Activated T-helper 17 cell treated with anti-CD3 and anti-CD28 coated beads, Interleukin-2, amount 50 U/mL, for 72 hours (primary cell): ENCODE data around the gene RHBDL2. TPM values are rescaled to one million over a fixed set of nuclear protein-coding genes. Genes with fewer than 3 reads are reported as not detected.
A peak's percentile ranks its signal among the peaks of the same experiment; 100 is the strongest.
"Not testable (repeated sequence)": the region's sequence is repeated elsewhere in the genome, so short reads cannot be mapped to it uniquely, and the experiment has no call there.

Source experiments
- ATAC-seq: fragments of 150-1000 bp; cut with Tn5 transposase; replicated peaks from 2 replicates; pipeline ENCODE4 v1.10.0; 2021; ENCODE audit warnings: mild to moderate bottlenecking, moderate library complexity
- H3K27ac Mint-ChIP-seq: one replicate; pipeline ENCODE4 v1.8.0; 2022; ENCODE audit warnings: mixed read lengths
- H3K27me3 Mint-ChIP-seq: one replicate; pipeline ENCODE4 v1.8.0; 2022; ENCODE audit warnings: mixed read lengths
- H3K36me3 Mint-ChIP-seq: one replicate; pipeline ENCODE4 v1.8.0; 2022; ENCODE audit warnings: low read depth, mild to moderate bottlenecking, mixed read lengths
- H3K4me1 Mint-ChIP-seq: one replicate; pipeline ENCODE4 v1.8.0; 2022; ENCODE audit warnings: mixed read lengths
- H3K4me3 Mint-ChIP-seq: one replicate; pipeline ENCODE4 v1.8.0; 2022; ENCODE audit warnings: mild to moderate bottlenecking, mixed read lengths
- H3K9me3 Mint-ChIP-seq: one replicate; pipeline ENCODE4 v1.8.0; 2022; ENCODE audit warnings: mixed read lengths
- total RNA-seq, 2 donors: library from RNA; stranded (reverse); gene quantifications; one replicate each; pipeline ENCODE4 v1.2.3, GENCODE V29; 2022

Gene RHBDL2
- total RNA-seq, 2 donors from 2014 or later = not detected

GRCh38 chr1:38917337-38917736 is 24.3 kb downstream of the RHBDL2 start:
- H3K4me3 Mint-ChIP-seq = no peak overlapping the region
- ATAC-seq = no peak
- no peak overlapping the region for H3K27ac Mint-ChIP-seq
- no peaks in the 10 kb centered on the region for H3K27me3 Mint-ChIP-seq
- no peaks in the 10 kb centered on the region for H3K36me3 Mint-ChIP-seq
- H3K4me1 Mint-ChIP-seq = peaks cover 5% of the 10 kb centered on the region
- no peaks in the 10 kb centered on the region for H3K9me3 Mint-ChIP-seq

DNA sequence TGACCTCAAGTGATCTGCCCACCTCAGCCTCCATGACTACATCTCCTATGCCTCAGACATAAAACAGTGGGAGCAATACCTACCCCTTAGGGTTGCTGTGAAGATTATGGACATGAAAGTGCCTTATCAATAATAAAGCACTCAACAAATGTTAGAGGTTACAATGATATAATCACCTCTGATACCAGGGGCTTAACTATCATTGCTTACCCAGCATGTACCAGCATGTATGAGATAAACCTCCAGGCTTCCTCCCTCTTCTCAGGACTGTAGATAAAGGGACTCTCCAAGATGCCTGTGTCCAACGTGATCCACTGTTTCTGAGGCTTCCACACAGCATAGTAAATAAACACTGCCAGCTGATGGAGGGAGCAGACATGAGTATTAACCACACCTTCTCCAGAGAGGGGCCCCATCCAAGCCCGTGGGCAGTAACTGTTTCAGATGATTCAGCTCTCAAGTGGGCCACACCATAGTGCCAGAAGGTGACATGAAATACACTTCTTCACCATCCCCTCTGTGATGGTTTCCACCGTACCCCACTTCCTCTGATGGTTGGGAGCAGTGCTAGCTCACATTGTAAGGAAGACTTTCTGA is 26.2 kb downstream of the RHBDL2 start:
- H3K27ac Mint-ChIP-seq = peak overlapping the region; percentile 52
- no peaks in the 10 kb centered on the region for H3K36me3 Mint-ChIP-seq
- peak; percentile 83 for ATAC-seq

DNA sequence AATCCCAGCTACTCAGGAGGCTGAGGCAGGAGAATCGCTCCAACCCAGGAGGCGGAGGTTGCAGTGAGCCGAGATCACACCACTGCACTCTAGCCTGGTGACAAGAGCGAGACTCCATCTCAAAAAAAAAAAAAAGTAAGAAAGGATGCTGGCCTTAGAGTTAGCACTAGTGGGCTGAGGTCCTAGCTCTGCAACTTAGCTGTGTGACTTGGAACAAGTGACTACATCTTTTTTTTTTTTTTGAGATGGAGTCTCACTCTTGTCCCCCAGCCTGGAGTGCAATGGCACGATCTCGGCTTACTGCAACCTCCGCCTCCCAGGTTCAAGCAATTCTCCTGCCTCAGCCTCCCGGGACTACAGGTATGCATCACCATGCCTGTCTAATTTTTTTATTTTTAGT is 26.7 kb downstream of the RHBDL2 start:
- not testable (repeated sequence) for H3K4me3 Mint-ChIP-seq, H3K9me3 Mint-ChIP-seq, ATAC-seq, H3K4me1 Mint-ChIP-seq, H3K27me3 Mint-ChIP-seq, H3K36me3 Mint-ChIP-seq
- H3K27ac Mint-ChIP-seq = peak overlapping the region; percentile 52

More for the DNA sequence above, 26.2 kb downstream of the RHBDL2 start:
- no peak overlapping the region for H3K4me3 Mint-ChIP-seq
- H3K27me3 Mint-ChIP-seq = no peaks in the 10 kb centered on the region
- H3K4me1 Mint-ChIP-seq = peaks cover 5% of the 10 kb centered on the region
- H3K9me3 Mint-ChIP-seq = no peaks in the 10 kb centered on the region

DNA sequence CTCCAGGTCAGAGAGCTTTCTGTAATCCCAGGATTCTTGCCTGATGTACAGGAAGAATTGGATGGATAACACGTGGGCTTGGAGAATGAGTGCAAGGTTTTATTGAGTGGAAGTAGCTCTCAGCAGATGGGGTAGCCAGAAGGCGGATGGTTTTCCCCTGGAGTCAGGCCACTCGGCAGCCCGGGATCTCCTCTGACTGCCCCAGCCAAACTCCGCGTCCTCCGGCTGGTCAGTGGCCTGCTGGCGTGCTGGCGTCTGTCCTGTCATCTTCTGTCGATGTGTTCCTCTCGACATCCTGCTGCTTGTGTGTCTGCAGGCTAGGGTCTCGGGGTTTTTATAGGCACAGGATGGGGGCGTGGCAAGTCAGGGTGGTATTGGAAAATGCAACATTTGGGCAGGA is 32.8 kb downstream of the RHBDL2 start:
- Mint-ChIP-seq H3K27me3 (no peaks in the 10 kb centered on the region), H3K36me3 (no peaks in the 10 kb centered on the region), H3K9me3 (peaks cover 3% of the 10 kb centered on the region), H3K4me1 (no peaks in the 10 kb centered on the region), H3K27ac (no peak overlapping the region), H3K4me3 (no peak overlapping the region)
- ATAC-seq = no peak

DNA sequence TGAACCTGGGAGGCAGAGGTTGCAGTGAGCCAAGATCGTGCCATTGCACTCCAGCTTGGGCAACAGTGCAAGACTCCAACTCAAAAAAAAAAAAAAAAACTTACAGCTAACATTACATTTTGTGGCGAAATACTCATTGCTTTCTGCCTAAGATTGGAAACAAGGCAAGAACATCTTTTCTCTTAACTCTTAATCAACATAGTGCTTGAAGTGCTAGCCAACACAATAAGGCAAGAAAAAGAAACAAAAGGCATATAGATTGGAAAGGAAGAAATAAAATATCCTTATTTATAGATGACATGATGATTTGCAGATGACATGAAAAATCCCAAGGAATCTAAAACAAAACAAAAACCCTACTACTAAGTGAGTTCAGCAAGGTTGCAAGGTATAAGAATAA is 35.6 kb downstream of the RHBDL2 start:
- no peaks in the 10 kb centered on the region for H3K36me3 Mint-ChIP-seq
- H3K4me3 Mint-ChIP-seq = no peak overlapping the region
- H3K27ac Mint-ChIP-seq = no peak overlapping the region
- H3K9me3 Mint-ChIP-seq = peaks cover 3% of the 10 kb centered on the region
- H3K27me3 Mint-ChIP-seq = no peaks in the 10 kb centered on the region
- ATAC-seq = no peak
- H3K4me1 Mint-ChIP-seq = no peaks in the 10 kb centered on the region

DNA sequence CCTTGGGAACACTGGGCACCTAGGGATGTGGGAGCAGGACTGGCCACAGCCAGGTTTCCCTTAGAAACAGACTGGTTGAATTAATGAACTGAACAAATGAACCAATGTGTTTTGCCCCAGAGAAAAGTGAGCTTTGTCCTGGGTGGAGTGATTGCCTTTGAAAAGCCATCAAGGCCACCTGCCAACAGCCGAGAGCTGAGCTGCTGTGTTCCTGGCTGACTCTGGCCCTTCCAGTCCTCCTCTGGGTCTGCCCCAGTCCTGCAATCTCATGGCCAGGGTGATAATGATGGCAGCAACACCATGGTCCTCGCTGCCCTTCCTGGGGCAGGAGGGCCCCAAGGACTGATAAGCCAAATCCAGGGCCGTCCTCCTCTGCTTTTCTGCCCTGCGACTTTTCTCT is 42.1 kb downstream of the RHBDL2 start:
- Mint-ChIP-seq H3K27me3 (no peaks in the 10 kb centered on the region), H3K27ac (no peak overlapping the region), H3K36me3 (no peaks in the 10 kb centered on the region), H3K4me1 (no peaks in the 10 kb centered on the region), H3K9me3 (no peaks in the 10 kb centered on the region), H3K4me3 (no peak overlapping the region)
- no peak for ATAC-seq

DNA sequence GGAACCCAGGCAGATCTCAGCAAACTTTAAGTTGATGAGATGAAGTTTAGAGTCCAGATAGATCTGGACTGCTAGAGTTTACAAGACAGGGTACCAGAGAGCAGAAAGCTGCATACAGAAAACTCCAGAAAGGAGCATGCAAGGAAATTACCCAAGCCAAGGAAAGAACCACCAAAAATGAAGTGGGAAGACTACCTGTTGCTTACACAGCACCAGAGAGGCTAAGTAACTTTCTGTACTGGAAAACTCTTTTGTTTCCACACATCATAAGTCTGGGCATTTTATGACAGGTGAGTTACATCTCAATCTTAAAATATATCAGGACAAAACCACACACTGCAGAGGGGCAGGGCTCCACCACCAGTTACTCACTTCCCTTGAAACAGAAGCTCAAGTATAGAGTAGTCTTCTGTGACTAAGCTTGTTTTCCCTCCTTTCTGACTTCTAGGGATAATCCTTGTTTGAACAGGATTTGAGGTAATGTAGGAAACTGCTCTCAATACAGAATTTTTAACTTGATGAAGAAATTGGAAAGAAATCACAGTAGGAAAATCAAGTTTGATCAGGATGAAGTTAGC is 42.9 kb downstream of the RHBDL2 start:
- Mint-ChIP-seq H3K9me3 (no peaks in the 10 kb centered on the region), H3K36me3 (no peaks in the 10 kb centered on the region), H3K4me1 (no peaks in the 10 kb centered on the region), H3K27me3 (no peaks in the 10 kb centered on the region), H3K4me3 (no peak overlapping the region), H3K27ac (no peak overlapping the region)
- ATAC-seq = no peak

DNA sequence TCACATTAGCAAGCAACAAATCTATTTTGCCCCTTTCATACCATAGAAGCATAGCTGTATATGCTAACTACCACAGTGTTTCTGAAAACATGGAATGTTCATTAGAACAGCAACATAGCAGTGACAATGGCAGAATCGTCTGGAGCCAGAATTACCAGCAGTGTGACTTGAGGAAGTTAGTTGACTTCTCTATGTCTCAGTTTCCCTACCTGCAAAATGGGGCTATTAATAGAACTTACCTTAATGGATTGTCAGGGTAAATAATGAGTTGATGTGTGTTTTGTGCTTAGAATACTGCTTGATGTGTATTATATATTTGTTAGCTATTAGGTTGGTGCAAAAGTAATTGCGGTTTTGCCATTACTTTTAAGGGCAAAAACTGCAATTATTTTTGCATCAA is 45.5 kb downstream of the RHBDL2 start:
- H3K4me1 Mint-ChIP-seq = no peaks in the 10 kb centered on the region
- no peaks in the 10 kb centered on the region for H3K9me3 Mint-ChIP-seq
- H3K27ac Mint-ChIP-seq = no peak overlapping the region
- H3K27me3 Mint-ChIP-seq = no peaks in the 10 kb centered on the region
- no peak for ATAC-seq
- H3K36me3 Mint-ChIP-seq = no peaks in the 10 kb centered on the region
- no peak overlapping the region for H3K4me3 Mint-ChIP-seq

DNA sequence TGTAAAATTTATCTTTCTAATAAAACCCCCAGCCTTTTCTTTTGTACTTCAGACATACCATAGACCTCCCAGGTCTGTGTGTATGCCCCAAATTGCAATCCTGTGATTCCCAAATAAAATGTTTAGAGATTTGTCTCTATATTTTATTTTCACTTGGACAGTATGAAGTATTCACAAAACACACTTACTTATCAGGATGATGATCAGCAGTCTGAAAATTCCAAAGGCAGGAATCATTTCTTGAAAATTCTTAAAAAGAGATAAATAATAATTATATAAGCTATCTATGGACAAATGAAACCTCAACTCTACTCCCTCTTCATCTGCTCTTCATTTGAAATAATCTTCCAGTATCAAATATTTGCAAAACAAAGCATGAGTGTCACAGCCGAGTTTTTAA is 48.7 kb downstream of the RHBDL2 start:
- no peaks in the 10 kb centered on the region for H3K9me3 Mint-ChIP-seq
- H3K27me3 Mint-ChIP-seq = no peaks in the 10 kb centered on the region
- ATAC-seq = no peak
- no peak overlapping the region for H3K27ac Mint-ChIP-seq
- no peak overlapping the region for H3K4me3 Mint-ChIP-seq
- H3K36me3 Mint-ChIP-seq = no peaks in the 10 kb centered on the region
- no peaks in the 10 kb centered on the region for H3K4me1 Mint-ChIP-seq

DNA sequence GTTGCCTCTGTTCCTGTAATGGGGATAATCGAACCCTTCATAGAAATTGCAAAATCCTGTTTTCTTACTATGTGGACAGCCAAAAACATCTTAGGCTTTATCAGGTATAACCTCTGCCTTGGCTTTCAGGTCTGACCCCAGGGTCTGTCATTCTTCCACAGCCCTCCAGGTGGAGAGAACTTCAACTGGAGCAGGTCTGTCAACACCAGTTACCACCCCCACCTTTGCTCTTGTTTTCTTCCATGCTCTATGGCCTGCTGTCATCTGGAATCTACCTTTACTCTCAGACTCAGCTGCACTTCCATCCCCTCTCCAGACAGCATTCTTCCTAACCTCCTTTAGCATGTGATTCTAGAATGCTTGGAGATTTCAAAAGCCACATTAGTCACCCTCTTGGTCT is 49.9 kb downstream of the RHBDL2 start:
- H3K27ac Mint-ChIP-seq = no peak overlapping the region
- H3K4me3 Mint-ChIP-seq = no peak overlapping the region
- no peak for ATAC-seq
- H3K27me3 Mint-ChIP-seq = no peaks in the 10 kb centered on the region
- H3K9me3 Mint-ChIP-seq = no peaks in the 10 kb centered on the region
- no peaks in the 10 kb centered on the region for H3K4me1 Mint-ChIP-seq
- H3K36me3 Mint-ChIP-seq = no peaks in the 10 kb centered on the region

DNA sequence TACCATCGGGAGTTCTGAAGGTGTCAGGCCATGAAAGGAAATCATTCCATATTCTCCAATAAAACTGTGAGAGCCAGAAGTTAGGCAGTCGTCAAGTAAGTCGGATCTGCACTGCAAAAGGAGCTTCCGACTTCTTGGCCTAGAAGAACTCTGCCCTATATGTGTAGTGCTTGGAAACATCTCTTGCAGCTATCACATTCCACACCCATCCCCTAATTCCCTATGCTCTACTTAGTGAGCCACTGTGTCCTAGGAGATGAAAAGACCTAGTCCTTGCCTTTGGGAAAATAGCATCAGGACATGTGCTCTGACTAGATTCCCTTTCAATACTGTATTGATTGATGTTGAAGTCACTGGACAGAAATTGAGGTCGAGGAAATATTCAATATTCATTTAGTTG is 52.0 kb downstream of the RHBDL2 start:
- Mint-ChIP-seq H3K27ac (no peak overlapping the region), H3K27me3 (no peaks in the 10 kb centered on the region), H3K4me3 (no peak overlapping the region), H3K36me3 (no peaks in the 10 kb centered on the region), H3K4me1 (no peaks in the 10 kb centered on the region), H3K9me3 (no peaks in the 10 kb centered on the region)
- no peak for ATAC-seq

DNA sequence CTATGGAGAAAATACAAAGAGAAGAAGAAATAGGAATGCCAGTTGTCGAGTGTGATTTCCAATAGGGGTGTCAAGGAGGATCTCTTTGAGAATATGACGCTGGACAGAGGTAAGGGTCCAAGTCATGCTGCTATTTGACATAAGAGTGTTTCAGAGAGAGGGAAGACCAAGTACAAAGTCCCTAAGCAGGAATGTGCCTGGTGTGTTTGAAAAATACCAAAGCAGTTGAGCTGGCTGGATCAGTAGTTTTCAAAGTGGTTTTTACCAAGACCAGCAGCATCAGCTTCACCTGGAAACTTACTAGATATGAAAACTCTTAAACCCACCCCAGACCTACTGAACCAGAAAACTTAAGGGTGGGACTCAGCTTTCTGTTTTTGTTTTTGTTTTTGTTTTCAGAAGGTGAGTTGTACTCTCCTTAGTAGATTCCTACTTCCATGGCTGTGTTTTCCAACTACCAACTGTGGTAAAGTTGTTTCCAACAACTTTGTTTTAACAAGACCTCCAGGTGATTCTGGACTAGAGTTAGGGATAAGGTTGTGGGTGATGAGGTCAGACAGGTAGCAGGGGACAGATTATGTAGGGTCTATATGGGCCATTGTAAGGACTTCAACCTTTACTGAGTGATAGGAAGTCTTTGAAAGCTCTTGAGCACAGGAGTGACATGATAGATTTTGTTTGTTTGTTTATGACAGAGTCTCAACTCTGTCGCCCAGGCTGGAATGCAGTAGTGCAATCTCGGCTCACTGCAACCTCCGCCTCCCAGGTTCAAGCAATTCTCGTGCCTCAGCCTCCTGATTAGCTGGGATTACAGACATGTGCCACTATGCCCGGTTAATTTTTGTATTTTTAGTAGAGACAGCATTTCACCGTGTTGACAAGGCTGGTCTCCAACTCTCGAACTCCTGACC is 53.0 kb downstream of the RHBDL2 start:
- Mint-ChIP-seq H3K9me3 (no peaks in the 10 kb centered on the region), H3K4me3 (no peak overlapping the region)

DNA sequence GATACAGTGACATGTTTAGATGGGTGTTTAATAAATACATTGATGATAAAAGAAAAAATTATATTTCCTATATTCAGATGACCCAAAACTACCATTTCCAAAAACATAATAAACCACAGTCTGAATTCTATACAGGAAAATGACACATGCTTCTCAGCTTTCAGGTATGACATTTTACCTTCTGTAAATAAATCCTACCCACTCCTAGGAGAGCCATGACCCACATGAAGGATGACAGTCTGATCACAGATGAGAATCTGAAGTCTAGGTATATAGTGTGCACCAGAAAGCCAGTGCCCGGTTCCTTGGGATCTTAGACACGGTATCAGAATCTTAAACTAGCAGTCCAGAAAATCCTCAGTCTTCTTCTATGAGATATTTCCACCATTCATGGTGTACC is 56.5 kb downstream of the RHBDL2 start:
- H3K36me3 Mint-ChIP-seq = no peaks in the 10 kb centered on the region
- no peak overlapping the region for H3K4me3 Mint-ChIP-seq
- H3K4me1 Mint-ChIP-seq = no peaks in the 10 kb centered on the region
- ATAC-seq = no peak
- H3K27me3 Mint-ChIP-seq = no peaks in the 10 kb centered on the region
- no peak overlapping the region for H3K27ac Mint-ChIP-seq
- no peaks in the 10 kb centered on the region for H3K9me3 Mint-ChIP-seq

More for the DNA sequence above, 53.0 kb downstream of the RHBDL2 start:
- Mint-ChIP-seq H3K27ac (no peak overlapping the region), H3K27me3 (no peaks in the 10 kb centered on the region), H3K36me3 (no peaks in the 10 kb centered on the region), H3K4me1 (no peaks in the 10 kb centered on the region)
- ATAC-seq = no peak

DNA sequence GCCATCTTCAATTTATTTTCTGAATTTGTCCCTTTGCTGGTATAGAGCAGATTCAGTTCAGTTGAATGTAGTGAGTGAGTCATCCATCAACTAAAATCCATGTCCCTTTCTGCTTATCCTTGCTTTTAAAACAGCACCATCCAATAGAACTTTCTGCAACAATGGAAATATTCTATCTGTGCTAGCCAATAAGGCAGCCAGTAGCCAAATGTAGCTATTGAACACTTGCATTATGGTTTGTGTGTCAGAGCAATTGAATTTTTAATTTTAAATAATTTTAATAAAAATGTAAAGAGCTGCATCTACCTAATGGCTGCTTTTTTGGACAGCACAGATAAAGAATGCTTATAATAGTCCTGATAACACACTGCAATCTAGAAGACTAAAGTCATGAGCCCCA is 60.1 kb downstream of the RHBDL2 start, which contains the start of gene GJA9:
Gene GJA9 (minus strand): TSS at position 101 of the 400 bp plus-strand sequence. CDS start 5,489 bp downstream, outside the sequence.
- no peaks in the 10 kb centered on the region for H3K4me1 Mint-ChIP-seq
- no peaks in the 10 kb centered on the region for H3K27me3 Mint-ChIP-seq
- no peak within 1 kb of the TSS for H3K27ac Mint-ChIP-seq
- no peaks in the 10 kb centered on the region for H3K9me3 Mint-ChIP-seq
- no peak within 1 kb of the TSS for H3K4me3 Mint-ChIP-seq
- no peaks in the 10 kb centered on the region for H3K36me3 Mint-ChIP-seq
- ATAC-seq = no peak

GRCh38 chr1:38875811-38876210 is 65.8 kb downstream of the RHBDL2 start:
- ATAC-seq = no peak
- no peaks in the 10 kb centered on the region for H3K27me3 Mint-ChIP-seq
- no peak overlapping the region for H3K4me3 Mint-ChIP-seq
- H3K9me3 Mint-ChIP-seq = no peaks in the 10 kb centered on the region
- H3K36me3 Mint-ChIP-seq = peaks cover 9% of the 10 kb centered on the region
- peaks cover 13% of the 10 kb centered on the region for H3K4me1 Mint-ChIP-seq
- no peak overlapping the region for H3K27ac Mint-ChIP-seq
